Skeletal muscle cell (primary cell): ENCODE results near the gene PPP6R3.
A peak's percentile ranks its signal among the peaks of the same experiment; 100 is the strongest.
"Not testable (repeated sequence)": the region's sequence is repeated elsewhere in the genome, so short reads cannot be mapped to it uniquely, and the experiment has no call there.

ENCODE experiments used
- DNase-seq: peaks from one replicate; pipeline ENCODE4 v3.0.0-alpha.2; 2010; ENCODE audit warnings: low read depth
- H3K4me3 ChIP-seq: 2 replicates; pipeline ENCODE4 v1.5.1; 2011; ENCODE audit warnings: low read depth, mild to moderate bottlenecking, control low read depth, low read length, moderate library complexity

PPP6R3 gene

GRCh38 chr11:68434159-68434558, 26.4 kb upstream of the PPP6R3 start:
- not testable (repeated sequence) for H3K4me3 ChIP-seq, DNase-seq

- DNase-seq: no peak
- H3K4me3 ChIP-seq: no peak overlapping the region
These were observed 24.2 kb upstream of the PPP6R3 start for GRCh38 chr11:68436162-68436888.

- DNase-seq: peak; percentile 67
- no peak overlapping the region for H3K4me3 ChIP-seq
These were observed 23.3 kb upstream of the PPP6R3 start for GRCh38 chr11:68436985-68437926.

- no peak overlapping the region for H3K4me3 ChIP-seq
- no peak for DNase-seq
These were observed 22.5 kb upstream of the PPP6R3 start for GRCh38 chr11:68437927-68438657.

- DNase-seq: no peak
- no peak overlapping the region for H3K4me3 ChIP-seq
These were observed 21.8 kb upstream of the PPP6R3 start for GRCh38 chr11:68438658-68439259.

GRCh38 chr11:68439355-68440065, 21.0 kb upstream of the PPP6R3 start:
- no peak for DNase-seq
- no peak overlapping the region for H3K4me3 ChIP-seq

GRCh38 chr11:68440224-68440623, 20.3 kb upstream of the PPP6R3 start:
- H3K4me3 ChIP-seq: no peak overlapping the region
- DNase-seq: no peak

GRCh38 chr11:68441466-68442230, 18.9 kb upstream of the PPP6R3 start:
- no peak overlapping the region for H3K4me3 ChIP-seq
- peak; percentile 73 for DNase-seq

- H3K4me3 ChIP-seq: no peak overlapping the region
- no peak for DNase-seq
These were observed 18.1 kb upstream of the PPP6R3 start for GRCh38 chr11:68442433-68442832.

GRCh38 chr11:68444566-68444965, 16.0 kb upstream of the PPP6R3 start:
- DNase-seq: no peak

GRCh38 chr11:68445531-68446035, 15.0 kb upstream of the PPP6R3 start:
- no peak overlapping the region for H3K4me3 ChIP-seq
- no peak for DNase-seq

More at GRCh38 chr11:68444566-68444965, 16.0 kb upstream of the PPP6R3 start:
- no peak overlapping the region for H3K4me3 ChIP-seq

GRCh38 chr11:68446046-68446725, 14.4 kb upstream of the PPP6R3 start:
- H3K4me3 ChIP-seq: no peak overlapping the region
- no peak for DNase-seq

- no peak overlapping the region for H3K4me3 ChIP-seq
- DNase-seq: no peak
These were observed 13.3 kb upstream of the PPP6R3 start for GRCh38 chr11:68447015-68447801.

- H3K4me3 ChIP-seq, DNase-seq: not testable (repeated sequence)
These were observed 12.6 kb upstream of the PPP6R3 start for GRCh38 chr11:68447914-68448313.

- DNase-seq: no peak
- no peak overlapping the region for H3K4me3 ChIP-seq
These were observed 11.9 kb upstream of the PPP6R3 start for GRCh38 chr11:68448604-68449011.

- no peak overlapping the region for H3K4me3 ChIP-seq
- no peak for DNase-seq
These were observed 10.6 kb upstream of the PPP6R3 start for GRCh38 chr11:68449951-68450350.

- no peak for DNase-seq
- H3K4me3 ChIP-seq: no peak overlapping the region
These were observed 9.8 kb upstream of the PPP6R3 start for GRCh38 chr11:68450711-68451110.
